Activated CD8-positive, alpha-beta memory T cell treated with anti-CD3 and anti-CD28 coated beads for 48 hours (primary cell): ENCODE data around the gene MIOX.
A peak's percentile ranks its signal among the peaks of the same experiment; 100 is the strongest.

Experiments used
- DNase-seq, 3 experiments: peaks; one replicate each; pipeline ENCODE4 v3.0.0-alpha.2; 2020; ENCODE audit warnings: low read depth in 2 of 3, low spot score in 2 of 3

The MIOX gene

GRCh38 chr22:50488886-50489285 lies 2.2 kb downstream of the MIOX start:
- DNase-seq, result no peak

- no peak for DNase-seq
Measured at GRCh38 chr22:50489363-50490243, 2.9 kb downstream of the MIOX start.

GRCh38 chr22:50490531-50491308 lies 4.1 kb downstream of the MIOX start:
- DNase-seq, result no peak

GRCh38 chr22:50497093-50497492 lies 10.4 kb downstream of the MIOX start:
- DNase-seq, result no peak

- peak in 1 of 3 experiments; percentile 41 for DNase-seq
Measured at GRCh38 chr22:50498322-50498890, 11.7 kb downstream of the MIOX start.

DNA sequence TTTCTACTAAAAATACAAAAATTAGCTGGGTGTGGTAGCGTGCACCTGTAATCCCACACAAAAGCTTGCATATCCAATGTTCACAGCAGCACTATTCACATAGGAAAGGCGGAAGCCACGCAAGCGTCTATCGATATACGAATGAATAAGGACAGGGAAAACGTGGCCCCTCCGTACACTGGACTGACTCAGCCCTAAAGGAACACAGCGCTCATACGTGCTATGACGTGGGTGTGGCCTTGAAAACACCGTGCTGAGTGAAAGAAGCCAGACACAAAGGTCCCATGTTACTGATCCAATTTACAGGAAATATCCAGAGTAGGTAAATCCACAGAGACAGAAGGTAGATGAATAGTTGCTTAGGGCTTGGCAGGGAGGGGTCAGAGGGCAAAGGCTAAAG lies 13.8 kb downstream of the MIOX start:
- DNase-seq, result no peak

DNA sequence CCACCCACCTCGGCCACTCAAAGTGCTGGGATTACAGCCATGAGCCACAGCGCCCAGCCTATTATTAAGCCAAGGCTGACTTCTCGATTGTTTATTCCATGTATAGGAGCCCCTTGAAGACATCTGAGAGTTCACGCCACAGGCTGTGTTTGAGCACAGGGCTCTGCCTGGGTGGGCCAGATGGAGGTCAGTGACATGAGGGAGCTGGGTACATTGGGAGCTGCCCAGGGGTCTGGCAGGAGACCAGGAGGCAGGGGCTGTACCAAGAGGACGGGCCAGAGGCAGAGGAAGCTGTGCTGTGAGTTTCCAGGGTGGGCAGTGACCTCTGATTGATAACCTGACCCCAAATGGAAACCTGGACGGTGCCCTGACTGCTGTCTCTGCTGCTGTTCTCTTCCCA lies 15.4 kb downstream of the MIOX start:
- DNase-seq, result no peak

- DNase-seq, result no peak
Measured at GRCh38 chr22:50502628-50503474, 16.2 kb downstream of the MIOX start.

- DNase-seq, result no peak
Measured at GRCh38 chr22:50503475-50504145, 17.0 kb downstream of the MIOX start.

DNA sequence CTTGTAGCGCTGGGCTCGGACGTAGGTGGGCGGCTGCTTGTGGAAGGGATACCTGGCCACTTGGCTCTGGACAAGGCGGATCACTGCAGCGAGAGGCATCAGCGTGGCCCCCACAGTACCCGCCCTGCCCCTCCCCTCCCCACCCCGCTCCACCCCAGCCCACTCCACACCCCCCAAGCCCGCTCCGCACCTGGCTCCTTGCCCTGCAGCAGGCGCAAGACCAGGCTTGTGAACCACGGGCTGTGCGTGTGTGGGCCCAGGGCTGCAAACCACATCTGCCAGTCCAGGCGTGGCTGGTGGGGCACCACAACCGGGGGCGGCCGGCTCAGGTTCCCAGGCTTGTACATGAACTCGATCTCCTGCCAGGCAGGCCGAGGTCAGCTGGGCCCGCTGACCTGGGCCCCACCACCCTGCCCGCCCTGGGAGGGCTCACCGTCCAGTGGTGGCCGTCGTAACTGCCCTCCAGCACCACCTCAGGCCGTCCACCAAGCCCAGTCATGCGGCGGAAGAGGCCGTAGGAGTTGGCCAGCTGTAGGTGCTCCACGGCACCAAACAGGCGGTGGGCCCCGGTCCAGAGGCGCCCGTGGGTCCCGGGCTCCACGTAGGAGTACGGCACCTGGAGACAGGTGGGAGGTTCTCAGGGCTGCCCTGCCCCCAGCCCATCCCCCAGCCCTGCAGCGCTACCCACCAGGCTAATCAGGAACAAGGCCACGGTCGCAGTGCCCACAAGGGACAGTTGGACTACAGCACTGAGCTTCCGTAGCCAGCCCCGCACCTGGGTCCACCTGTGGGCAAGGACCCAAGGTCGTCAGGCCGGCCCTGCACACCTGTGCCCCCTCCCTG lies 17.9 kb downstream of the MIOX start:
- no peak for DNase-seq

DNA sequence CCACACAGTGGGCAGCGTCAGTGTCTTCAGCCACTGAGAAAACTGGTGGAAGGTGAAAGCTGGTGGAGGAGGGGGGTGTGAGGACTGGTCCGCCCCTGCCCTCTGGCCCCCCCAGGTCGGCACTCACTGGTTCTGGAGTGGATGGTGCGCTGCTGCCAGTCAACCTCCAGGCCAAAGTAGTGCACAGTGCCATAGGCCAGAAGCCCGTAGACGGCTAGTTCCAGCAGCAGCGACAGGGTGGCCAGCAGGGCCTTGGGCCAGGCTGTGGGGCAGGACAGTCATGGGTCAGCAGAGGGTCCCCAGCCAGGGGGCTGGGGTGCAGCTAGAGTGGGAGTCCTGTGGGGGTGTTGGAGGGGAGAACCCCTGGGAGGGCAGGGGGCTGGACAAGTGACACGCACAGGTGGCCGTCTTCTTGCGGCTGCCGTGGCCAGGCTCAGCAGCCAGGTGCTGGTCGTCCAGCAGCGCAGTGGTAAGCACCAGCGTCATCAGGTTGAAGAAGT lies 18.7 kb downstream of the MIOX start:
- DNase-seq, result no peak

DNA sequence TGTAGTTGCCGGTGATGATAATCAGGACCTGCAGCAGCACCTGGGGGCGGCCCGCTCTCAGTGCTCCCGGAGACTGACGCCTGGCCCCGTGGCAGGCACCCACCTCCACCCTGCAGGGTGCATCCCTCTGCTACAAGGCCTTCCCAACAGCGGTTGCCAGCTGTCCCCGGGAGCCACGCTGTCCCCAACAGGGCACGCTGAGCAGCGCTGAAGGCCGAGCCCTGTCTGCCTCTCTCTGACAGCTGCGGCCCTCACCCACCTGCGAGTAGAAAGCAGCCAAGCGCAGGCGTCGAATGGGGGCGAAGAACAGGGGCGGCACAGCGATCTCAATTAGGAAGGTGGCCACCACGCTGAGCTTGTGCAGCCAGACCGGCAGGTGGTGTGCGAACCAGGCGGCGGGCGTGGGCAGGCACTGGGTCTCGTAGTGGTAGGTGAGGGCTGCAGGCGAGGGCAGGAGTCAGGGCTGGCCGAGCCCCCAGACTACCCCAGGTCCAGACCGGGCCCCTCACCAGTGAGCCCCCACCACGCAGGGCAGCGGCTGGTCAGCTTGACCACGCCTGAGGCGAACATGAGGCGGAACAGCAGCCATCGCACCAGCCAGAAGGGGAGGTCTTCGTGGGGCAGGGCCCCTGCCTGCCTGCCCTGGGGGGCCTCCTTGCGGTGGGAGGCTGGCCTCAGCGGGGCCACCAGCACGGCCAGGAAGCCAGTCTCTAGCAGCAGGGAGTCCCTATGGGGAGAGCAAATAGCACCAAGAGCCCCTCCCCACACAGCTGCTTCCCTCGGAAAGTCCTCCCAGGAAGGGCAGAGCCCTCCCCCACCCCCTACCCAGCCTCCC lies 19.3 kb downstream of the MIOX start:
- DNase-seq, result no peak

- DNase-seq, result no peak
Measured at GRCh38 chr22:50506611-50507420, 20.2 kb downstream of the MIOX start.

DNA sequence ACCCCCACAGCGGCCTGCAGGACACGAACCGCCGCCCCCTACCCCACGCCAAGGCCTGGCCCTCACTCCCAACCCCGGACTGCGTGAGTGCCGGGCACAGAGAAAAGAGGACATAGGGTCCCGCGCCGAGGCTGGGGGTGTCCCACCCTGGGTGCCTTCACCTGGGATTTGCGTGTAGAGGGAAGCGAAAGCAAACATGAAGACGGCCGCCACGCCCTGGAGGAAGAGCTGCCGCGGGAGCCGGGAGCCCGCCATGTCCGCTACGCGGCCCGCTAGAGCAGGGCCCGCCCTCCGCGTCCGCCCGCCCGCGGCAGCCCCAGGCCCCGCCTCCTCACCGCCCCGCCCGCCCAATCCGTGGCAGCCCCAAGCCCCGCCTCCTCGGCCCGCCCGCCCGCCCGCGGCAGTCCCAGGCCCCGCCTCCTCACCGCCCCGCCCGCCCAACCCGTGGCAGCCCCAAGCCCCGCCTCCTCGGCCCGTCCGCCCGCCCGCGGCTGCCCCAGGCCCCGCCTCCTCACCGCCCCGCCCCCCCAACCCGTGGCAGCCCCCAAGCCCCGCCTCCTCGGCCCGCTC lies 20.8 kb downstream of the MIOX start, which contains the start of gene LMF2:
Gene LMF2, minus strand, starts transcription at position 282 of the 570 bp plus-strand sequence. Its CDS starts 27 bp downstream, at position 255.
- DNase-seq, result peak; percentile 82 to 92 (median 86)

DNA sequence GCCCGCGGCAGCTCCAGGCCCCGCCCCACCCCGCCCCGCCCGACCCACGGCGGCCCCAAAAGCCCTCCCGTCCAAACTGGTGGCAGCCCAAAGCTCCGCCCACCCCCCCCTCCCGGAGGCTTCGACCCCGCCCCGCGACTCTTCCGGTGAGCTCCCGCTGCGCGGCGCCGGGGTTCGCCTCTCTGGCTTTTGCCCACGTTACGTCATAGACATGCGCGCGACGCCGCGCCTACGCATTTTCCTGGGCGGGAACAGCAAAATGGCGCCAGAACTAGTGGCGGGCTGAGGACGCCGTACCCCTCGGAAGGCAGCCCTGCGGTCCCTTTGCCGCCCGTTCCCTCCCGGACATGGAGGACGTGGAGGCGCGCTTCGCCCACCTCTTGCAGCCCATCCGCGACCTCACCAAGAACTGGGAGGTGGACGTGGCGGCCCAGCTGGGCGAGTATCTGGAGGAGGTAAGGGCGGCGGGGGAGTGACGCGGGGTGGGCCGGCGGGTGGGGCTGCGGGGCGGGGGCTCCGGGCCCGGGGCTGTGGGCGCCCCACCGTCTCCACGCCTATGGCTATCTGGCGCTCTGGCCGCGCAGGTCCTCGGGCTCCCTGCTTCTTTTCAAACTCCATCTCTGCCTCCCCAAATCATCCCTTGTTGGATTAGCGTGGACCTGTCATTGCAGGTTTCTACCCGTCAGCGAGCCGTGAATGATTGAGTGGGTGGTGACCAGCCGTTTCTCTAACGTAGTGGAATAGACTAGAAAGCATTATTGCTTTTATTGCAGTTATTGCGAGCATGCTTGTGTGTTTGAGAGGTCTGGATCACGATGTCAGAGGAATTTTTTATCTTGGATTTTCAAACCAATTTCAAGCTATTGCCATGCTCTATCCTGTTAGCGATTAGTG lies 21.6 kb downstream of the MIOX start, which contains the start of gene NCAPH2:
Gene NCAPH2, plus strand, starts transcription at position 234 of the 894 bp plus-strand sequence. Its CDS starts 114 bp downstream, at position 348.
- peak; percentile 98 to 99 (median 99) for DNase-seq

DNA sequence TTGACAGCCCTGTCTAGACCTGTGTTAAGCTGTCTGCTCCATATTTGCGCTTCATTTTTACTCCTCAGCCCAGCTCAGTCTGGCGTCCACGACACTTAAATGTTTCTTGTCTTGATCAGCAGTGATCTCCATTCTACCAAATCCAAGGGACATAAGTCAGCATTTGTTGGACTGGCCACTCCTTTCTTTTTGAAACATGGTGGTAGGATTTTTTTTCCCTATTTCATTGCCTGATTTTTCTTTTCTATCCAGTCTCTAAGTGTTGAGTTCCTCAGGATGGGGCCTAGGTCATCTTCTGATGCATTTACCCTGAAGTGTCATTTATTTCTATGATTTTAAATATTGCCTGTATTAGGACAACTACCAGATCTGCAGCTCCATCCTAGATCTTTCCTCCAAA lies 22.2 kb downstream of the MIOX start:
- DNase-seq, result no peak
